ENCODE data around the gene INTS11.

The INTS11 gene

DNA sequence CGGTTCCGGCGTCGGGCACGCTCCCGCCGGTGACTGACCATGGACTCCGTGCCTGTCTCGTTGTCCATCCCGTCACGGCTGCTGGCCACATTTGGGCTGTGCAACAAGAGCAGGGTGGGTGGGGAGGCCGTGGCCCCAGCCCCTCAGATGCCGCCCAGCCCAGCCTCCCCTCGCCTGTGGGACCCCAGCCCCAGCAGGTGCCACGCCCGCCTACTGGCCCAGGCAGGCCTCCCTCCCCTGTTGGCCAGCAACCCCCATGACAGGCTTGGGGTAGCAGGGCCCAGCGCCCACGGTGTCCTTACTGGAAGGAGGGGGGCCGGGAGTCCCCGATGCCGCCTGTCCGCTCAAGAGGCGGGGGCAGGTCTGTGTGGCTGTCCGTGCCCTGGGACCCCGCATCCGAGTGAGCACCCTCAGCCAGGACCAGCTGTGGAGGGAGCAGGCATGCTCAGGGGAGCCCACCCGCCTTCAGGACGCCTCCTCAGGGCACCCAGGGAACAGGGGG is 17.7 kb upstream of the INTS11 start:
- TF ChIP-seq, protein P1, sequence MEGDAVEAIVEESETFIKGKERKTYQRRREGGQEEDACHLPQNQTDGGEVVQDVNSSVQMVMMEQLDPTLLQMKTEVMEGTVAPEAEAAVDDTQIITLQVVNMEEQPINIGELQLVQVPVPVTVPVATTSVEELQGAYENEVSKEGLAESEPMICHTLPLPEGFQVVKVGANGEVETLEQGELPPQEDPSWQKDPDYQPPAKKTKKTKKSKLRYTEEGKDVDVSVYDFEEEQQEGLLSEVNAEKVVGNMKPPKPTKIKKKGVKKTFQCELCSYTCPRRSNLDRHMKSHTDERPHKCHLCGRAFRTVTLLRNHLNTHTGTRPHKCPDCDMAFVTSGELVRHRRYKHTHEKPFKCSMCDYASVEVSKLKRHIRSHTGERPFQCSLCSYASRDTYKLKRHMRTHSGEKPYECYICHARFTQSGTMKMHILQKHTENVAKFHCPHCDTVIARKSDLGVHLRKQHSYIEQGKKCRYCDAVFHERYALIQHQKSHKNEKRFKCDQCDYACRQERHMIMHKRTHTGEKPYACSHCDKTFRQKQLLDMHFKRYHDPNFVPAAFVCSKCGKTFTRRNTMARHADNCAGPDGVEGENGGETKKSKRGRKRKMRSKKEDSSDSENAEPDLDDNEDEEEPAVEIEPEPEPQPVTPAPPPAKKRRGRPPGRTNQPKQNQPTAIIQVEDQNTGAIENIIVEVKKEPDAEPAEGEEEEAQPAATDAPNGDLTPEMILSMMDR (IDR thresholded peaks at IDR 0.05; ENCODE audit: control insufficient read depth, extremely low read depth, insufficient read depth) = no peak
- DNase-seq (ENCODE audit: low read depth) = no peak
- no peak overlapping the region for H3K4me3 ChIP-seq (ENCODE audit: low read depth, low read length)

GRCh38 chr1:1341549-1342021 is 17.1 kb upstream of the INTS11 start:
- TF ChIP-seq, protein P1 (IDR thresholded peaks at IDR 0.05; ENCODE audit: control insufficient read depth, extremely low read depth, insufficient read depth) = no peak
- no peak for DNase-seq (ENCODE audit: low read depth)
- H3K4me3 ChIP-seq (ENCODE audit: low read depth, low read length) = no peak overlapping the region

- TF ChIP-seq, protein P1 (IDR thresholded peaks at IDR 0.05; ENCODE audit: control insufficient read depth, extremely low read depth, insufficient read depth) = no peak
- no peak overlapping the region for H3K4me3 ChIP-seq (ENCODE audit: low read depth, low read length)
- no peak for DNase-seq (ENCODE audit: low read depth)
Measured at GRCh38 chr1:1340791-1341548, 16.5 kb upstream of the INTS11 start.

- TF ChIP-seq, protein P1 (IDR thresholded peaks at IDR 0.05; ENCODE audit: control insufficient read depth, extremely low read depth, insufficient read depth) = no peak
- DNase-seq (ENCODE audit: low read depth) = no peak
- no peak overlapping the region for H3K4me3 ChIP-seq (ENCODE audit: low read depth, low read length)
Measured at GRCh38 chr1:1340185-1340584, 15.7 kb upstream of the INTS11 start.

DNA sequence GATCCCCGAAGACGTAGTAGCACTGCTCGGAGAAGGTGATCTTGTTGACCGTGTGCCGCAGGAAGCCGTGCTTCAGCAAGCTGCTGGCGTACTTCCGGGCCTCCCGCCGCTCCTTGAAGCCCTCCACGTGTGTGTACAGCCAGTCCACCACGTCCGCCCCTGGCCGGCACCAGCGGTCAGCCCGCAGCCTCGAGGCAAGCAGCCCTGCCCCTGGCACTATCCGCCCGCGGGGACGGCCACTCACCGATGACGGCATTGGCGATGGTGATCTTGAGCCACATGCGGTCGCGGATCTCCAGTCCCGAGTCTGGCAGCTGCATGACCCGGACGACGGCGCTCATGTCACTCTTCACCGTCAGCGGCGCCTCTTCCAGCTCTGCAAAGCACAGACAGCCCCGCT is 13.8 kb upstream of the INTS11 start:
- TF ChIP-seq, protein P1 (IDR thresholded peaks at IDR 0.05; ENCODE audit: control insufficient read depth, extremely low read depth, insufficient read depth) = no peak
- DNase-seq (ENCODE audit: low read depth) = no peak
- no peak overlapping the region for H3K4me3 ChIP-seq (ENCODE audit: low read depth, low read length)

GRCh38 chr1:1337793-1338147 is 13.3 kb upstream of the INTS11 start:
- DNase-seq (ENCODE audit: low read depth) = no peak
- no peak overlapping the region for H3K4me3 ChIP-seq (ENCODE audit: low read depth, low read length)
- TF ChIP-seq, protein P1 (IDR thresholded peaks at IDR 0.05; ENCODE audit: control insufficient read depth, extremely low read depth, insufficient read depth) = no peak

Data from LNCaP clone FGC (cell line).